ENCODE data around the gene AKAP13. TPM values are rescaled to one million over a fixed set of nuclear protein-coding genes. Genes with fewer than 3 reads are reported as not detected.
A peak's percentile ranks its signal among the peaks of the same experiment; 100 is the strongest.

Gene AKAP13
- total and polyA plus RNA-seq, 2 experiments from 2014 or later = 53.1 to 108 TPM

DNA sequence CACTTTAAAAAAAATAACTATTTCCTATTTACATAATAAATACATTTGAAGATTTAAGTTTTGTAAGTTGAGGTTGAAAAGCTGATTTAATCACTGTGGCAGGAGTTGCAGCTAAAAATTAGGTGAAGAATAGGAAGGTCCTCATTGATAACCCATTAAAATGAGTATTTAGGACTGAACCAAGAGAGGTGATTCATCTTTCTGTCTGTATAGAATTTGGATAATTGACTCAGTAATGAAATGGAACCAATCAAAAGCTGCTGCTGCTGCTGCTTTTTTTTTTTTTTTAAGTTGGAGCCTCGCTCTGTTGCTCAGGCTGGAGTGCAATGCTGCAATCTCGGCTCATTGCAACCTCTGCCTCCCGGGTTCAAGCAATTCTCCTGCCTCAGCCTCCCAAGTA, 223.8 kb downstream of the AKAP13 start:
- H3K27ac ChIP-seq = no peak overlapping the region
- no peak for DNase-seq (ENCODE audit: low read depth in 1 of 2, low spot score in 1 of 2)
- H3K27me3 ChIP-seq = no peaks in the 10 kb centered on the region
- H3K4me3 ChIP-seq = no peak overlapping the region
- peaks cover 21% of the 10 kb centered on the region for H3K4me1 ChIP-seq (ENCODE audit: low read depth)
- H3K36me3 ChIP-seq = no peaks in the 10 kb centered on the region
- H3K9me3 ChIP-seq (ENCODE audit: low read depth) = no peaks in the 10 kb centered on the region
- TF ChIP-seq, protein P1, sequence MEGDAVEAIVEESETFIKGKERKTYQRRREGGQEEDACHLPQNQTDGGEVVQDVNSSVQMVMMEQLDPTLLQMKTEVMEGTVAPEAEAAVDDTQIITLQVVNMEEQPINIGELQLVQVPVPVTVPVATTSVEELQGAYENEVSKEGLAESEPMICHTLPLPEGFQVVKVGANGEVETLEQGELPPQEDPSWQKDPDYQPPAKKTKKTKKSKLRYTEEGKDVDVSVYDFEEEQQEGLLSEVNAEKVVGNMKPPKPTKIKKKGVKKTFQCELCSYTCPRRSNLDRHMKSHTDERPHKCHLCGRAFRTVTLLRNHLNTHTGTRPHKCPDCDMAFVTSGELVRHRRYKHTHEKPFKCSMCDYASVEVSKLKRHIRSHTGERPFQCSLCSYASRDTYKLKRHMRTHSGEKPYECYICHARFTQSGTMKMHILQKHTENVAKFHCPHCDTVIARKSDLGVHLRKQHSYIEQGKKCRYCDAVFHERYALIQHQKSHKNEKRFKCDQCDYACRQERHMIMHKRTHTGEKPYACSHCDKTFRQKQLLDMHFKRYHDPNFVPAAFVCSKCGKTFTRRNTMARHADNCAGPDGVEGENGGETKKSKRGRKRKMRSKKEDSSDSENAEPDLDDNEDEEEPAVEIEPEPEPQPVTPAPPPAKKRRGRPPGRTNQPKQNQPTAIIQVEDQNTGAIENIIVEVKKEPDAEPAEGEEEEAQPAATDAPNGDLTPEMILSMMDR (IDR thresholded peaks at IDR 0.05; ENCODE audit: low read depth, low read length) = no peak

DNA sequence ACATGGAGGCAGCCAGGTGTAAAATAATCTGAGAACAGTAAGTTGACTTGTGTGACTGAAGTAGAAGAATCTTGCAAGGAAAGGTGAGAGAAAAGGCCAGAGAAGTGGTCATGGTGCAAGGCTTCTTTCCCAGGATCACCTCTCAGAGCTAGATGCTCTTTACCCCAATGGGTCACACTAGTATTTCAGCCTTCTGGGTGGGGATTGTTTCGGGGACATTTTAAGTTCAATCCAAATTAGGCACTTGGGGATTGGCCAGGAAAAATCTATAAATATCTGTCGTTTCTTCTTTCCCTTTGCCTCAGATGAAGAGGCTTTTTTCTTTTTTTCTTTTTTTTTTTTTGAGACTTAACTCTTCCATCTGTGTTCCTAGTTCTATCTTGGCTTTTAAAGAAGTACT, 226.3 kb downstream of the AKAP13 start:
- TF ChIP-seq, protein P1 (IDR thresholded peaks at IDR 0.05; ENCODE audit: low read depth, low read length) = no peak
- Histone ChIP-seq H3K4me3 (no peak overlapping the region), H3K4me1 (ENCODE audit: low read depth) (peaks cover 12% of the 10 kb centered on the region), H3K36me3 (no peaks in the 10 kb centered on the region), H3K27ac (no peak overlapping the region), H3K9me3 (ENCODE audit: low read depth) (no peaks in the 10 kb centered on the region), H3K27me3 (no peaks in the 10 kb centered on the region)
- DNase-seq (ENCODE audit: low read depth in 1 of 2, low spot score in 1 of 2) = no peak

DNA sequence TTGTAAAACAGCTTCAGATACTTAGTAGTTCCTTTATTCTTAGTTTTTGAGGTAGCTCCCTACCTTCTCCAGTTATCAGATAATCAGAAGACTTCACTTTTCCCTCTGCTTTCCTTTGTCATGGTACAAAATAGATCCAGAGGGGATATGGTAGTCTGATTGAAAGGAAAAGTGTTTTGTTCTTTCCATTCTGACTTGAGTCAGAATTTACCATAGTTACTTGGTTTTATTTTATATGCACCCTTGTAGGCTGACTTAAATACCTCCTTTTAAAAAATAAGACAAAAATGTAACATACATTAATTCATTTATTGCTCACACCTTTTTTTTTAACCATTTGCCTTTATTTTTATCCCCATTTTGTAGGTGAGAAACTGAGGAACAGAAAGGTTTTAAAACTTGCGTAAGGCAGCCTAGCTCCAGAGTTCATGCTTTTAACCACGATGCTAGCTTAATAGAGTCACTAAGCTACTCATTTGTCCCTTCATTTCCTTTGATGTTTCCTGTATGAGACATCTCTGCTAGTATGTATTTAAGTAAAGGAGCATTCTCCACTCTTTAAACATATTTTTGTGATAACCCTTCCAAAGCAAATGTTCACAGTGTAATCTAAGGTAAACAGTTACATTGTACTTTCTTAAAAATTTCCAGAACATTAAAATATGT, 226.9 kb downstream of the AKAP13 start:
- TF ChIP-seq, protein P1 (IDR thresholded peaks at IDR 0.05; ENCODE audit: low read depth, low read length) = no peak
- Histone ChIP-seq H3K4me3 (no peak overlapping the region), H3K36me3 (peaks cover 4% of the 10 kb centered on the region), H3K27me3 (no peaks in the 10 kb centered on the region), H3K4me1 (ENCODE audit: low read depth) (peaks cover 12% of the 10 kb centered on the region), H3K9me3 (ENCODE audit: low read depth) (no peaks in the 10 kb centered on the region), H3K27ac (no peak overlapping the region)
- no peak for DNase-seq (ENCODE audit: low read depth in 1 of 2, low spot score in 1 of 2)

DNA sequence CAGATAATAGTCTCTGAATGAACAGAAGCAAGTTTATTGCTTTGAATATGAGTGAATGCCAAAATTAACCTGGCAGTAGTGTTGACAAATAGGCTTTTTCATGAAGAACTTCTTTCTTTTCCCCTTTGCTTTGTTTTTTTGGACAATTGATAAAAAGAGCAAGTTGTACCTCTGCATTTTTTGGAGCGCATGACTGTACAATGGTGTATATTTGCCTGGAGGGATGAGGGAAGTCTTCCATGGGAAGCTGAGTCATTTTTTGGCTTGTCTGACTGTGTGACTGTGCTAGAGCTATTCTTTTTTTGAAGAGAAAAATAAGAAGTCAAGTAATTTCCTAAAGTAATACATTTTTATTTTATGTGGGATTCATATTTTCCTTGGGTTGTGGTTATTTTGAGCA, 227.4 kb downstream of the AKAP13 start:
- Histone ChIP-seq H3K4me1 (ENCODE audit: low read depth) (peaks cover 12% of the 10 kb centered on the region), H3K27me3 (no peaks in the 10 kb centered on the region), H3K9me3 (ENCODE audit: low read depth) (no peaks in the 10 kb centered on the region), H3K27ac (no peak overlapping the region), H3K36me3 (peaks cover 5% of the 10 kb centered on the region), H3K4me3 (no peak overlapping the region)
- TF ChIP-seq, protein P1 (IDR thresholded peaks at IDR 0.05; ENCODE audit: low read depth, low read length) = no peak
- DNase-seq (ENCODE audit: low read depth in 1 of 2, low spot score in 1 of 2) = peak in 1 of 2 donors; percentile 81

DNA sequence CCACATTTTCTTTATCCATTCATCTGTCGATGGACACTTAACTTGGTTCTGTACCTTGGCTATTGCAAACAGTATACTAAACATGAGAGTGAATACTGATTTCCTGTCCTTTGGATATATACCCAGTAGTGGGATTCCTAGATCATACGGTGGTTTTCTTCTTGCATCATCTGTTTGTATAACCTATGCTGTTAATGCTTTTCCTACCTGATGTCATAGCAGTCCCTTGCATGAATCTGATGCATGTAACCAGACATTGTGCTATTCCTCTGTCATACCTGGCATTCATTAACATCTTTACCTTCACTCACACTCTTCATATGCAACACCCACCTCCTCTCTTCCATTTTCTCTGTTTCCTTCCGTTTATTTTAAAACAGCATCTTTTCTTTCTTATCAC, 229.1 kb downstream of the AKAP13 start:
- H3K27ac ChIP-seq = no peak overlapping the region
- H3K4me1 ChIP-seq (ENCODE audit: low read depth) = peaks cover 20% of the 10 kb centered on the region
- no peak for DNase-seq (ENCODE audit: low read depth in 1 of 2, low spot score in 1 of 2)
- TF ChIP-seq, protein P1 (IDR thresholded peaks at IDR 0.05; ENCODE audit: low read depth, low read length) = no peak
- H3K9me3 ChIP-seq (ENCODE audit: low read depth) = no peaks in the 10 kb centered on the region
- no peaks in the 10 kb centered on the region for H3K27me3 ChIP-seq
- H3K36me3 ChIP-seq = peaks cover 5% of the 10 kb centered on the region
- H3K4me3 ChIP-seq = no peak overlapping the region
